Smooth muscle cell (in vitro differentiated cells): ENCODE results near the gene PRKAB1. TPM values are rescaled to one million over a fixed set of nuclear protein-coding genes. Genes with fewer than 3 reads are reported as not detected.

Experiments
- DNase-seq: peaks from one replicate; lab custom pipeline; 2025; ENCODE audit not compliant: unreplicated experiment; lab: John Stamatoyannopoulos, UW
- H2AFZ ChIP-seq: fragments of 200-600 bp; sonication (generic); 2 replicates; pipeline ENCODE4 v1.6.0; 2016; ENCODE audit warnings: antibody characterized with exemption, low read depth, mild to moderate bottlenecking
- H3F3A ChIP-seq: fragments of 200-600 bp; sonication (generic); 2 replicates; pipeline ENCODE4 v1.6.0; 2017; ENCODE audit warnings: antibody characterized with exemption, low read depth
- H3K27ac ChIP-seq: fragments of 200-600 bp; sonication (generic); 2 replicates; pipeline ENCODE4 v1.5.1; 2016; ENCODE audit warnings: low read depth, mild to moderate bottlenecking
- H3K27me3 ChIP-seq: fragments of 200-600 bp; sonication (generic); 2 replicates; pipeline ENCODE4 v1.6.1; 2016; ENCODE audit warnings: low read depth, mild to moderate bottlenecking
- H3K36me3 ChIP-seq: fragments of 200-600 bp; sonication (generic); 2 replicates; pipeline ENCODE4 v1.5.1; 2016; ENCODE audit warnings: low read depth
- H3K4me1 ChIP-seq: fragments of 200-600 bp; sonication (generic); 2 replicates; pipeline ENCODE4 v1.5.1; 2016; ENCODE audit warnings: low read depth
- H3K4me2 ChIP-seq: fragments of 200-600 bp; sonication (generic); 2 replicates; pipeline ENCODE4 v1.6.0; 2016; ENCODE audit warnings: mild to moderate bottlenecking
- H3K4me3 ChIP-seq: fragments of 200-600 bp; sonication (generic); 2 replicates; pipeline ENCODE4 v1.5.1; 2016; ENCODE audit warnings: mild to moderate bottlenecking
- H3K79me2 ChIP-seq: fragments of 200-600 bp; sonication (generic); 2 replicates; pipeline ENCODE4 v1.6.0; 2016; ENCODE audit warnings: low read depth, mild to moderate bottlenecking
- H3K9ac ChIP-seq: fragments of 200-600 bp; sonication (generic); 2 replicates; pipeline ENCODE4 v1.6.0; 2016; ENCODE audit warnings: low read depth
- H3K9me3 ChIP-seq: fragments of 200-600 bp; sonication (generic); replicated peaks from 2 replicates; pipeline ENCODE4 v1.5.1; 2016; ENCODE audit warnings: low read depth
- H4K20me1 ChIP-seq: fragments of 200-600 bp; sonication (generic); 2 replicates; pipeline ENCODE4 v1.6.0; 2016; ENCODE audit warnings: low read depth
- WGBS: methylation state at CpG from one replicate; pipeline ENCODE4 v1.1.7; 2016; ENCODE audit warnings: low lambda C conversion rate; 5-methylcytosine and 5-hydroxymethylcytosine counted together
- polyA plus RNA-seq: library from polyadenylated mRNA; unstranded; fragments of >200 nt; fragmentation: Nextera tagmentation; extraction: Ambion mirVana; gene quantifications from 2 replicates; pipeline ENCODE4 v1.2.1, GENCODE V29; 2016
- total RNA-seq: library from RNA; depleted of rRNA; stranded (reverse); fragments of >200 nt; gene quantifications from 2 replicates; pipeline ENCODE4 v1.2.3, GENCODE V29; 2014
- TF ChIP-seq, protein P1 (sequence below): fragments of 200-600 bp; sonication (generic); IDR thresholded peaks from 2 replicates; pipeline ENCODE4 v1.5.1; 2017; ENCODE audit warnings: borderline replicate concordance, mild to moderate bottlenecking, antibody characterized with exemption; ENCODE audit not compliant: insufficient read depth, poor library complexity, severe bottlenecking

PRKAB1 gene
- total and polyA plus RNA-seq, 2 experiments from 2014 or later = 24.7 to 26.0 TPM

DNA sequence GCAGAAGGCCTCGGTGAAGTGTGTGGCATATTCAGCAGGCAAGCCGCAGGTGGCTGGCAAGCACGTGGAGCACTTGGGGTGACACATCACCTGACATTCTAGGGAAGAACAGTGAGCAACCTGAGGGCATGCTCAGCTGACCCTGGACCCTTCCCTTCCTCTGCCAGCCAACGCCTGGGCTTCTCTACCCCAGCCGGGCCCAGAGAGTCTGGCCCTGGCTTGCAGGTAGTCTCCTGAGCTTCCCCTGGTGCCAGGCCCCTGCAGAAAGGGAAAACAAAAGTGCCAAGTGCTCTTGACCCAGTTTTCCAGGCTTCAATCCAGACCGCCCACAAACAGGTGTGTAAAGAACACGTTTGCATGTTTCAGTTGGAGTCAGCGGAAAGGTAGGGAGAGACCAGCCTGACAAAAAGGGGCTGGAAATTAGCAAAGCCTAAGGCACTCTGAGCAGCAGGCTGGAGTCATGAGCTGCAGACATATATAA, 45.7 kb downstream of the PRKAB1 start:
- Histone ChIP-seq H3K9me3 (no peaks in the 10 kb centered on the region), H3K27me3 (no peaks in the 10 kb centered on the region), H3K4me1 (no peaks in the 10 kb centered on the region), H3K36me3 (no peaks in the 10 kb centered on the region), H3K4me2 (no peak overlapping the region), H3K9ac (no peak overlapping the region), H4K20me1 (no peaks in the 10 kb centered on the region), H2AFZ (no peak overlapping the region), H3K4me3 (no peak overlapping the region), H3K79me2 (no peaks in the 10 kb centered on the region), H3F3A (no peaks in the 10 kb centered on the region), H3K27ac (no peak overlapping the region)
- TF ChIP-seq, protein P1, sequence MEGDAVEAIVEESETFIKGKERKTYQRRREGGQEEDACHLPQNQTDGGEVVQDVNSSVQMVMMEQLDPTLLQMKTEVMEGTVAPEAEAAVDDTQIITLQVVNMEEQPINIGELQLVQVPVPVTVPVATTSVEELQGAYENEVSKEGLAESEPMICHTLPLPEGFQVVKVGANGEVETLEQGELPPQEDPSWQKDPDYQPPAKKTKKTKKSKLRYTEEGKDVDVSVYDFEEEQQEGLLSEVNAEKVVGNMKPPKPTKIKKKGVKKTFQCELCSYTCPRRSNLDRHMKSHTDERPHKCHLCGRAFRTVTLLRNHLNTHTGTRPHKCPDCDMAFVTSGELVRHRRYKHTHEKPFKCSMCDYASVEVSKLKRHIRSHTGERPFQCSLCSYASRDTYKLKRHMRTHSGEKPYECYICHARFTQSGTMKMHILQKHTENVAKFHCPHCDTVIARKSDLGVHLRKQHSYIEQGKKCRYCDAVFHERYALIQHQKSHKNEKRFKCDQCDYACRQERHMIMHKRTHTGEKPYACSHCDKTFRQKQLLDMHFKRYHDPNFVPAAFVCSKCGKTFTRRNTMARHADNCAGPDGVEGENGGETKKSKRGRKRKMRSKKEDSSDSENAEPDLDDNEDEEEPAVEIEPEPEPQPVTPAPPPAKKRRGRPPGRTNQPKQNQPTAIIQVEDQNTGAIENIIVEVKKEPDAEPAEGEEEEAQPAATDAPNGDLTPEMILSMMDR = no peak
- DNase-seq = no peak
- 98% methylated on average over 8 of the region's 8 CpGs for WGBS

DNA sequence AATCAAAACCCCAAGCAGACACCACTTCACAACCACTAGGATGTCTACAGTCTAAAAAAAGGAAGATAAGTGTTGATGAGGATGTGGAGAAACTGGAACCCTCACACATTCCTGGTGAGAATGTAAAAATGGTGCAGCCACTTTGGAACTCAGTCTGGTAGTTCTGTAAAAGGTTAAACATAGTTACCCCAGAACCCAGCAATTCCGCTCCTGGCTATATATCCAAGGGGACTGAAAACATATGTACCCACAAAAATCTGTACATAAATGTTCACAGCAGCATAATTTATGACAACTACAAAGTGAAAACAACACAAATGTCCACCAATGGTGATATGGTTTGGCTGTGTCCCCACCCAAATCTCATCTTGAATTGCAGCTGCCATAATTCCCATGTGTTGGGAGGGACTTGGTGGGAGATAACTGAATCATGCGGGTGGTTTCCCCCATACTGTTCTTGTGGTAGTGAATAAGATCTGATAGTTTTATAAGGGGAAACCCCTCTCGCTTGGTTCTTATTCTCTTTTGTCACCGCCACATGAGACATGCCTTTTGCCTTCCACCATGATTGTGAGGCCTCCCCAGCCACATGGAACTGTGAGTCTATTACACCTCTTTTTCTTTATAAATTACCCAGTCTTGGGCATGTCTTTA, 46.8 kb downstream of the PRKAB1 start:
- TF ChIP-seq, protein P1 = no peak
- H3K27ac ChIP-seq = no peak overlapping the region
- H3K9ac ChIP-seq = no peak overlapping the region
- H3K9me3 ChIP-seq = no peaks in the 10 kb centered on the region
- H3K36me3 ChIP-seq = no peaks in the 10 kb centered on the region
- DNase-seq = no peak
- H3K79me2 ChIP-seq = no peaks in the 10 kb centered on the region
- no peaks in the 10 kb centered on the region for H3F3A ChIP-seq
- no peaks in the 10 kb centered on the region for H3K4me1 ChIP-seq
- 100% methylated on average over 4 of the region's 4 CpGs for WGBS
- no peak overlapping the region for H3K4me2 ChIP-seq
- no peaks in the 10 kb centered on the region for H3K27me3 ChIP-seq
- no peak overlapping the region for H3K4me3 ChIP-seq
- H2AFZ ChIP-seq = no peak overlapping the region
- H4K20me1 ChIP-seq = no peaks in the 10 kb centered on the region

DNA sequence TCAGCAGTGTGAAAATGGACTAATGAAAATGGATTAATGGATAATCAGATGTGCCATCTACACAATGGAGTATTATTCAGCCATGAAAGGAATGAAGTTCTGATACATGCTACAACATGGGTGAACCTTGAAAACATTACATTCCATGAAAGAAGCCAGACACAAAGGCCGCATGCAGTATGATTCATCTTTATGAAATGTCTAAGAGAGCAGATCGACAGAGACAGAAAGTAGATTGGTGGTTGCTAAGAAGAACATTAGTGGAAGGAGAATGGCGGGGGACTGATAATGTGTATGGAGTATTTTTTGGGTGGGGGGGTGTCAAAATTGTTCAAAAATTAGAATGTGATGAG, 47.3 kb downstream of the PRKAB1 start:
- TF ChIP-seq, protein P1 = no peak
- WGBS = 81% methylated on average over 3 of the region's 3 CpGs
- no peaks in the 10 kb centered on the region for H3K79me2 ChIP-seq
- no peaks in the 10 kb centered on the region for H4K20me1 ChIP-seq
- DNase-seq = no peak
- no peak overlapping the region for H3K4me3 ChIP-seq
- no peak overlapping the region for H2AFZ ChIP-seq
- H3F3A ChIP-seq = no peaks in the 10 kb centered on the region
- H3K9ac ChIP-seq = no peak overlapping the region
- H3K4me1 ChIP-seq = no peaks in the 10 kb centered on the region
- H3K36me3 ChIP-seq = no peaks in the 10 kb centered on the region
- no peak overlapping the region for H3K27ac ChIP-seq
- H3K27me3 ChIP-seq = no peaks in the 10 kb centered on the region
- H3K4me2 ChIP-seq = no peak overlapping the region
- H3K9me3 ChIP-seq = no peaks in the 10 kb centered on the region

DNA sequence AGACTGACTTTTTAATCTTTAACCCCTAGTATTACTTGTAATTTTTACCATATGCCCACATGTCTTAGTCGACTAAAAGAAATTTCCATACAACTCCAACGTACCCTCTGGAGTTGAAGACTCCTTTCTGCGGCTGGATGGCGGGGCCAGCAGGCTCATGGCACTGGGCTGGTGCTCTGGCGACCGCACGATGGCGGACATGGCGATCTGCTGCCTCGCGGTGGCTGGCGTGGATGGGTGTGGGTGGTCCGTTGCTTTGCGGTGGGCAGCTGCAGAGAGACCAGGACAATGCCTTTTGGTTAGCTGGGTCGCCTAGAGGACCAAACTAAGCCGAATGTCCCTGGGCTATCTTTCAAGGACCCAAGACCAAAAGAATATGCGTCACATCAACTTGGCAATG, 50.2 kb downstream of the PRKAB1 start:
- Histone ChIP-seq H2AFZ (no peak overlapping the region), H3K4me2 (no peak overlapping the region), H3K36me3 (no peaks in the 10 kb centered on the region), H3K27ac (no peak overlapping the region), H3K9ac (no peak overlapping the region), H3K9me3 (no peaks in the 10 kb centered on the region), H4K20me1 (no peaks in the 10 kb centered on the region), H3K27me3 (no peaks in the 10 kb centered on the region), H3K79me2 (no peaks in the 10 kb centered on the region), H3K4me3 (no peak overlapping the region), H3K4me1 (no peaks in the 10 kb centered on the region), H3F3A (no peaks in the 10 kb centered on the region)
- WGBS = 98% methylated on average over 17 of the region's 17 CpGs
- TF ChIP-seq, protein P1 = no peak
- no peak for DNase-seq
